Measurements from ENCODE around the gene ADAMTS4.

Gene ADAMTS4, protein sequence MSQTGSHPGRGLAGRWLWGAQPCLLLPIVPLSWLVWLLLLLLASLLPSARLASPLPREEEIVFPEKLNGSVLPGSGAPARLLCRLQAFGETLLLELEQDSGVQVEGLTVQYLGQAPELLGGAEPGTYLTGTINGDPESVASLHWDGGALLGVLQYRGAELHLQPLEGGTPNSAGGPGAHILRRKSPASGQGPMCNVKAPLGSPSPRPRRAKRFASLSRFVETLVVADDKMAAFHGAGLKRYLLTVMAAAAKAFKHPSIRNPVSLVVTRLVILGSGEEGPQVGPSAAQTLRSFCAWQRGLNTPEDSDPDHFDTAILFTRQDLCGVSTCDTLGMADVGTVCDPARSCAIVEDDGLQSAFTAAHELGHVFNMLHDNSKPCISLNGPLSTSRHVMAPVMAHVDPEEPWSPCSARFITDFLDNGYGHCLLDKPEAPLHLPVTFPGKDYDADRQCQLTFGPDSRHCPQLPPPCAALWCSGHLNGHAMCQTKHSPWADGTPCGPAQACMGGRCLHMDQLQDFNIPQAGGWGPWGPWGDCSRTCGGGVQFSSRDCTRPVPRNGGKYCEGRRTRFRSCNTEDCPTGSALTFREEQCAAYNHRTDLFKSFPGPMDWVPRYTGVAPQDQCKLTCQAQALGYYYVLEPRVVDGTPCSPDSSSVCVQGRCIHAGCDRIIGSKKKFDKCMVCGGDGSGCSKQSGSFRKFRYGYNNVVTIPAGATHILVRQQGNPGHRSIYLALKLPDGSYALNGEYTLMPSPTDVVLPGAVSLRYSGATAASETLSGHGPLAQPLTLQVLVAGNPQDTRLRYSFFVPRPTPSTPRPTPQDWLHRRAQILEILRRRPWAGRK

DNA sequence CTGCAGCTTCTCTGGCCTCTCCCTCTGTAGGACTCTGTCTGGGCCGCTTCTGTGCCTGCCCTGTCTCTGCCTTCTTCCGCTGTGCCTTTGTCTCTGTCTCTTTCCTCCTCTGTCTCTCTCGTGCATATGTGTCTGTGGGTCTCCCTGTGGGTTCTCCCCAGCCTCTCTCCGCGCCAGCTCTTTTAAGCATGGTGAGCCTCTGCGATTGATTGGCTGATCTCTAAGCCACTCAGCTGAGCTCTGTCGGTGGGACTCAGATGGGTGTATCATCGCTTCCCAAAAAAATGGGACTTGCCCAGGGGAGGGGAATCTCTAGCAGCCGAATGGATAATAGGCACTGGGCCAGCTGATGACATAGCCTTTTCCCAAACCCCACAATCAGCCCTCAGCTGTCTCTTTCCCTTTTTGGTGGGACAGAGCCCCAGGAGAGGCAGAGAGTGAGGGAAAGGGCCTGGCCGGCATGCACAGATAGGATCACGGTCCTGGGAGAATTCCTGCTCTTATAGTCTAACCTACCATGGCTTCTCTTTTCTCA, at the start of gene ADAMTS4:
Gene ADAMTS4 (minus strand): TSS at position 158 of the 535 bp plus-strand sequence. CDS start 427 bp downstream, outside the sequence.
- peak within 1 kb of the TSS; percentile 66 to 68 for H3K4me3 ChIP-seq (ENCODE audit: low read length in 2 of 2)
- peaks cover 0 to 12% of the 10 kb centered on the region in 2 donors for H3K36me3 ChIP-seq (ENCODE audit: control insufficient read depth in 2 of 2, insufficient read depth in 2 of 2, low read length in 2 of 2)
- peaks cover 69% of the 10 kb centered on the region for H3K4me1 ChIP-seq (ENCODE audit: control insufficient read depth, insufficient read depth, low read length)
- peak within 1 kb of the TSS in 1 of 2 donors; percentile 80 for H3K9ac ChIP-seq (ENCODE audit: low read length in 2 of 2)
- no peaks in the 10 kb centered on the region for H3K27me3 ChIP-seq (ENCODE audit: control insufficient read depth in 1 of 2, insufficient read depth in 2 of 2, low read length in 2 of 2)
- no peaks in the 10 kb centered on the region for H3K9me3 ChIP-seq (ENCODE audit: control insufficient read depth in 2 of 2, low read length in 2 of 2)
- H3K27ac ChIP-seq (ENCODE audit: low read length), result peak within 1 kb of the TSS; percentile 99

GRCh38 chr1:161244888-161245287, 46.0 kb upstream of the ADAMTS4 start:
- Histone ChIP-seq H3K9ac (ENCODE audit: low read length in 2 of 2) (no peak overlapping the region), H3K27ac (ENCODE audit: low read length) (no peak overlapping the region)

GRCh38 chr1:161242313-161242712, 43.5 kb upstream of the ADAMTS4 start:
- no peaks in the 10 kb centered on the region for H3K36me3 ChIP-seq (ENCODE audit: control insufficient read depth in 2 of 2, insufficient read depth in 2 of 2, low read length in 2 of 2)
- H3K4me3 ChIP-seq (ENCODE audit: low read length in 2 of 2), result no peak overlapping the region
- no peaks in the 10 kb centered on the region for H3K9me3 ChIP-seq (ENCODE audit: control insufficient read depth in 2 of 2, low read length in 2 of 2)
- no peak overlapping the region for H3K27ac ChIP-seq (ENCODE audit: low read length)
- peaks cover 0 to 5% of the 10 kb centered on the region in 2 donors for H3K27me3 ChIP-seq (ENCODE audit: control insufficient read depth in 1 of 2, insufficient read depth in 2 of 2, low read length in 2 of 2)
- no peak overlapping the region for H3K9ac ChIP-seq (ENCODE audit: low read length in 2 of 2)
- H3K4me1 ChIP-seq (ENCODE audit: control insufficient read depth, insufficient read depth, low read length), result no peaks in the 10 kb centered on the region

More at GRCh38 chr1:161244888-161245287, 46.0 kb upstream of the ADAMTS4 start:
- no peak overlapping the region for H3K4me3 ChIP-seq (ENCODE audit: low read length in 2 of 2)
- no peaks in the 10 kb centered on the region for H3K9me3 ChIP-seq (ENCODE audit: control insufficient read depth in 2 of 2, low read length in 2 of 2)
- H3K4me1 ChIP-seq (ENCODE audit: control insufficient read depth, insufficient read depth, low read length), result no peaks in the 10 kb centered on the region
- peaks cover 0 to 5% of the 10 kb centered on the region in 2 donors for H3K27me3 ChIP-seq (ENCODE audit: control insufficient read depth in 1 of 2, insufficient read depth in 2 of 2, low read length in 2 of 2)
- H3K36me3 ChIP-seq (ENCODE audit: control insufficient read depth in 2 of 2, insufficient read depth in 2 of 2, low read length in 2 of 2), result no peaks in the 10 kb centered on the region

- H3K4me3 ChIP-seq (ENCODE audit: low read length in 2 of 2), result no peak overlapping the region
- no peak overlapping the region for H3K27ac ChIP-seq (ENCODE audit: low read length)
- H3K9ac ChIP-seq (ENCODE audit: low read length in 2 of 2), result no peak overlapping the region
- peaks cover 0 to 5% of the 10 kb centered on the region in 2 donors for H3K27me3 ChIP-seq (ENCODE audit: control insufficient read depth in 1 of 2, insufficient read depth in 2 of 2, low read length in 2 of 2)
- no peaks in the 10 kb centered on the region for H3K4me1 ChIP-seq (ENCODE audit: control insufficient read depth, insufficient read depth, low read length)
- no peaks in the 10 kb centered on the region for H3K9me3 ChIP-seq (ENCODE audit: control insufficient read depth in 2 of 2, low read length in 2 of 2)
- H3K36me3 ChIP-seq (ENCODE audit: control insufficient read depth in 2 of 2, insufficient read depth in 2 of 2, low read length in 2 of 2), result no peaks in the 10 kb centered on the region
Measured at GRCh38 chr1:161241682-161242081, 42.8 kb upstream of the ADAMTS4 start.

DNA sequence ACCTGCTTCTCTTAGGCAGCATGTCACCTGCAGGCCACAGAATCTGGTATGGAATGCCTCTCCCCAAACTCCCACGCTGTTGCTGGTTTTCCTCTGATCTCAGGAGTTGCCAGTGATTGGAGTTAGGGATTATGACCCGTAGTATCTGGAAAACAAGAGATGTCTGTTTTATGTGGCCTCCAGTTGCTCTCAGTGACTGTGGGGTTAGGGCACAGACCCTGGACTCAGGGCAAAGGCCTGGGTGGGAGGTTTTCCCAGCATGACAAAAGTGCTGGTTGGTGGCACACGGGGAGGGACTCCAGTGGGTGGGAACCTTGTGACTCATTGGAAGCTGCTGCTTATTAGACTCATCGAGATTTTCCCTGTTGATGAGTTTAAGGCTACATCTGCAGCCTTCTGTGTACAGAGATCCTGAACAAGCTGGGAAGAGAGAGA, 39.2 kb upstream of the ADAMTS4 start, which contains the start of gene NR1I3:
Gene NR1I3 (minus strand): TSS at position 165 of the 435 bp plus-strand sequence. CDS start 1,638 bp downstream, outside the sequence.
- no peak within 1 kb of the TSS for H3K9ac ChIP-seq (ENCODE audit: low read length in 2 of 2)
- no peaks in the 10 kb centered on the region for H3K36me3 ChIP-seq (ENCODE audit: control insufficient read depth in 2 of 2, insufficient read depth in 2 of 2, low read length in 2 of 2)
- no peak within 1 kb of the TSS for H3K4me3 ChIP-seq (ENCODE audit: low read length in 2 of 2)
- no peaks in the 10 kb centered on the region for H3K9me3 ChIP-seq (ENCODE audit: control insufficient read depth in 2 of 2, low read length in 2 of 2)
- peaks cover 0 to 5% of the 10 kb centered on the region in 2 donors for H3K27me3 ChIP-seq (ENCODE audit: control insufficient read depth in 1 of 2, insufficient read depth in 2 of 2, low read length in 2 of 2)
- H3K4me1 ChIP-seq (ENCODE audit: control insufficient read depth, insufficient read depth, low read length), result no peaks in the 10 kb centered on the region
- no peak within 1 kb of the TSS for H3K27ac ChIP-seq (ENCODE audit: low read length)

DNA sequence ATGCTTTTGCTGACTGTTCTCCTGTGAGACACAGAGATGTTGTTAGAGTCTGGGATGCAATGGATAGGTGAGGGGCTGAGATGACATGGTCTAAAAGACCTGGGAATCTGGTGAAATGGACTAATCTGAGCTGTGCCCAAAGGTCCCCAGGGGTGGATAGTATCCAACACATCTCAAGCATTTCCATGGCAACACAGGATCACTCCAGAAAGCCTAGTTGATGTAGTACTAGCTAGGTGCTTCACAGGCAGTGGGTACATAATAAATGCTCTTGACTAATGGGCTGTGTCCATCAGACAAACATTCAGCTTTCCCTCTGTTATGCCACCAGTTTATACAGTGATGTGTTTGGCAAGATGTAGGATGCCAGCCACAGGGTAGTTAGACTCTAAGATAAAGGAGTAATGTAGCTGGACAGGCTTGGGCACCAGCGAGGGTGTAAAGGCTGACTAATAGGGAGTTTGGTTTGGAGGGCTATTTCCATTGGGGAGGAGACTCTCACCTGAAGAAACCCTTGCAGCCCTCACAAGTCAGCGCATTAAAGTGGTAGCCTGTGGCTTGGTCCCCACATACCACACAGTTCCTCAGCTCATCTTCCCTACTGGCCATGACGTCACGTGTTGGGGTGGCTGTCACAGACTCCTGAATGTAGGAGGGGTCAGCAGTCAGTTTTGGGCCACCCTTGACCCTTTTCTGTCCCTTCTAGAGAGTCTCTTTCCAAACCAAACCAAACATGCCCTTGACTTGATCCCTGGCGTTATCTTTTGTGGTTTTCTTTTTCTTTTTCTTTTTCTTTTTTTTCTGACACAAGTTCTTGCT, 37.3 kb upstream of the ADAMTS4 start:
- Histone ChIP-seq H3K36me3 (ENCODE audit: control insufficient read depth in 2 of 2, insufficient read depth in 2 of 2, low read length in 2 of 2) (no peaks in the 10 kb centered on the region), H3K4me3 (ENCODE audit: low read length in 2 of 2) (no peak overlapping the region), H3K27ac (ENCODE audit: low read length) (no peak overlapping the region), H3K4me1 (ENCODE audit: control insufficient read depth, insufficient read depth, low read length) (no peaks in the 10 kb centered on the region), H3K9ac (ENCODE audit: low read length in 2 of 2) (no peak overlapping the region), H3K27me3 (ENCODE audit: control insufficient read depth in 1 of 2, insufficient read depth in 2 of 2, low read length in 2 of 2) (peaks cover 0 to 3% of the 10 kb centered on the region in 2 donors), H3K9me3 (ENCODE audit: control insufficient read depth in 2 of 2, low read length in 2 of 2) (no peaks in the 10 kb centered on the region)

DNA sequence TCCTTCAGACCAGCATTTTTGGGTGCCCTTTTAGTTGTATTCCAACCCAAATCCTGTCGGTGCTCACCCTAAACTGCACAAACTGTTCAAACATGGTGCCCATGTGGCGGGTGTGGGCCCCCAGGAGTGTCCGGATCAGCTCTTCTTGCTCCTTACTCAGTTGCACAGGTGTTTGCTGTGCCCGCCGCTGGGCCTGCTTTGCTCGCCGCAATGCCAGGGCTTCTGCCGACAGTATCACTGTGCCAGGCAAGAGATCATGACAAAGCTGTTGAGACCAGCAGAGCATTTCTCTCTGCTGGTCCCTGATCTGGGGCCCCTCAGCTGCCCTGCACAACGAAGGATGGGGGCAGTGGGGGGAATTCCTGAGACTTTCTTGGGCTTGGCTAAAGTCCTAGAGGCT, 34.2 kb upstream of the ADAMTS4 start:
- H3K36me3 ChIP-seq (ENCODE audit: control insufficient read depth in 2 of 2, insufficient read depth in 2 of 2, low read length in 2 of 2), result peaks cover 16 to 23% of the 10 kb centered on the region in 2 donors
- H3K27me3 ChIP-seq (ENCODE audit: control insufficient read depth in 1 of 2, insufficient read depth in 2 of 2, low read length in 2 of 2), result no peaks in the 10 kb centered on the region
- H3K9me3 ChIP-seq (ENCODE audit: control insufficient read depth in 2 of 2, low read length in 2 of 2), result no peaks in the 10 kb centered on the region
- H3K4me1 ChIP-seq (ENCODE audit: control insufficient read depth, insufficient read depth, low read length), result no peaks in the 10 kb centered on the region
- H3K9ac ChIP-seq (ENCODE audit: low read length in 2 of 2), result no peak overlapping the region
- no peak overlapping the region for H3K4me3 ChIP-seq (ENCODE audit: low read length in 2 of 2)
- H3K27ac ChIP-seq (ENCODE audit: low read length), result no peak overlapping the region

DNA sequence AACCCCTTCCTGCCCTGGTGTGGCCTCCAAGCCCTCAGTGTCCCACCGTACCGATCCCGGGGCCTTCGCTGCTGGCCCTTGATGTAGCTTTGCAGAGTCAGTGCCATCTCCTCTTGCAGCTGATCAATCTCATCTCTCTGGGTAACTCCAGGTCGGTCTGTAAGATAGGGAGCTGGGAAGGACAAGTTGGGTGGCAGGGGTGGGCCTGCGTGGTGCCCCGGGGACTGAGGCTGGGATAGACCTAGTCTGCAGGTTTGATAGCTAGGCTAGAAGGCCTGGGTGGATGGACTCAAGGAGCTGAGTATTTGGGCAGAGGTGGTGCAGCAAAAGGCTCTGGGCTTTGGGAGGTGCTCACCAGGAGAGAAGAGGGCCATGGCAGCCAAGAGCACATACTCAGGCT, 31.9 kb upstream of the ADAMTS4 start:
- Histone ChIP-seq H3K9me3 (ENCODE audit: control insufficient read depth in 2 of 2, low read length in 2 of 2) (no peaks in the 10 kb centered on the region), H3K4me3 (ENCODE audit: low read length in 2 of 2) (no peak overlapping the region), H3K27me3 (ENCODE audit: control insufficient read depth in 1 of 2, insufficient read depth in 2 of 2, low read length in 2 of 2) (no peaks in the 10 kb centered on the region), H3K4me1 (ENCODE audit: control insufficient read depth, insufficient read depth, low read length) (peaks cover 19% of the 10 kb centered on the region), H3K27ac (ENCODE audit: low read length) (no peak overlapping the region), H3K36me3 (ENCODE audit: control insufficient read depth in 2 of 2, insufficient read depth in 2 of 2, low read length in 2 of 2) (peaks cover 16 to 24% of the 10 kb centered on the region in 2 donors), H3K9ac (ENCODE audit: low read length in 2 of 2) (no peak overlapping the region)

DNA sequence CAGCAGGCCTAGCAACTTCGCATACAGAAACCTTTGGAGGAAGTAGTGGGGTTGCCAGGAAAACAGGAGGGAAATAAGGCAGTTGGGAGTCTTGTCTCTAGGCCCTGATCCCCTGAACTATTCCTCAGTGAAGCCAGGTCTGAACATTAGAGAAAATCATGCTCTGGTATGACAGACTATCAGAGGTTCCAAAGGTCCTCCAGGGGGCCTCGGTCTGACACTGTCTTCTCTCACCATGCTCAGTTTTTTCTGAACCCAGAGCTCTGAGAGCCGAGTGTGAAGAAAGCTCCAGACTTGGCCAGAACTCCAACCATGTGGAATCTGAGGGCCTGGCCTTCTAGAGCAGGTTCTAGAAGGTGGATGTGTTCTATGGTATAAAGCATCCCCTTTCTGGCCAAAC, 31.0 kb upstream of the ADAMTS4 start:
- H3K4me3 ChIP-seq (ENCODE audit: low read length in 2 of 2), result no peak overlapping the region
- H3K27ac ChIP-seq (ENCODE audit: low read length), result no peak overlapping the region
- no peaks in the 10 kb centered on the region for H3K9me3 ChIP-seq (ENCODE audit: control insufficient read depth in 2 of 2, low read length in 2 of 2)
- peaks cover 16 to 24% of the 10 kb centered on the region in 2 donors for H3K36me3 ChIP-seq (ENCODE audit: control insufficient read depth in 2 of 2, insufficient read depth in 2 of 2, low read length in 2 of 2)
- no peaks in the 10 kb centered on the region for H3K27me3 ChIP-seq (ENCODE audit: control insufficient read depth in 1 of 2, insufficient read depth in 2 of 2, low read length in 2 of 2)
- H3K9ac ChIP-seq (ENCODE audit: low read length in 2 of 2), result no peak overlapping the region
- H3K4me1 ChIP-seq (ENCODE audit: control insufficient read depth, insufficient read depth, low read length), result peaks cover 24% of the 10 kb centered on the region

- H3K27ac ChIP-seq (ENCODE audit: low read length), result no peak overlapping the region
- H3K4me1 ChIP-seq (ENCODE audit: control insufficient read depth, insufficient read depth, low read length), result peaks cover 24% of the 10 kb centered on the region
- peaks cover 16 to 24% of the 10 kb centered on the region in 2 donors for H3K36me3 ChIP-seq (ENCODE audit: control insufficient read depth in 2 of 2, insufficient read depth in 2 of 2, low read length in 2 of 2)
- H3K4me3 ChIP-seq (ENCODE audit: low read length in 2 of 2), result peak overlapping the region in 1 of 2 donors; percentile 99
- H3K9me3 ChIP-seq (ENCODE audit: control insufficient read depth in 2 of 2, low read length in 2 of 2), result no peaks in the 10 kb centered on the region
- no peak overlapping the region for H3K9ac ChIP-seq (ENCODE audit: low read length in 2 of 2)
- no peaks in the 10 kb centered on the region for H3K27me3 ChIP-seq (ENCODE audit: control insufficient read depth in 1 of 2, insufficient read depth in 2 of 2, low read length in 2 of 2)
Measured at GRCh38 chr1:161228032-161228431, 29.2 kb upstream of the ADAMTS4 start.

Measured in stomach smooth muscle (tissue), 2 donors.